Ecto neural progenitor cell (in vitro differentiated cells): ENCODE data around the gene ICE1.
"Not testable (repeated sequence)": the region's sequence is repeated elsewhere in the genome, so short reads cannot be mapped to it uniquely, and the experiment has no call there.

Experiments used
- DNase-seq: peaks from one replicate; pipeline ENCODE4 v3.0.0-alpha.2; 2018; ENCODE audit warnings: low spot score

The ICE1 gene

DNA sequence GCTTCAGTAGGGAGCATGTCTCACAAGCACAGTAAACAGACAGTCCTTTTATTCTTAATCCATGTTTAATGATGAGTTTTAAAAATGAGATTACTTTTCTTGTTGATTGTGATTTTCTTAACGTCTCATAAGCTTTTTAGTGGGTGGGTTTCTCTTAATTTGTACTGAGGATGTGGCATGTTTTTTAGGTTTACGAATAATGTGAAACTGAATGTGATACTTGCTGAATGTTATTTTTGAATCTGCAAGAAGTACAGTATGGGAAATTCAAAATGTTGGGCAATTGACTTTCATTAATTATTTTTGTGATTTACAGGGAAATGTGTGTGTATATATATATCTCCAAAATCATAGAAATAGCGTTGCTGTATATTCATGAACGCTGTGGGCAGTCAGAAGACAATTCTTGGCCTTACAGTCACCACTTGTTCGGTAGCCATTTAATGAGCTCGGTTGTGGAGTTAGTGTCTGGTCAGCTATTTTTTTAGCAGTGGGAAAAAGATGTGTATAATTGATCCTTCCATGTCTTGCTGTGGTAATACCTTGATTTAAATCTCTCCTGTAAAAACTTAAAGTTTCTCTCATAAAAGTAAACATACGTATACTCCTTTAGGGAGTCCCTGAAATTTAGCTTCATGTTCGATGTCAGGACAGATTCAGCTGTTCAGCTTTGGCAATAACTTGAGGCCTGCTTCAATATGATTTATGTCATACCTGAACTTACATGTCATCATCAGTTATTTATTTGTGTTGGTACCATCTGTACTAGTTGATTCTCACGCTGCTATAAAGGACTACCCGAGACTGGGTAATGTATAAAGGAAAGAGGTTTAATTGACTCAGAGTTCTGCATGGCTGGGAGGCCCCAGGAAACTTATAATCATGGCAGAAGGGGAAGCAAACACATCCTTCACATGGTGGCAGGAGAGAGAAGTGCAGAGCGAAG lies 15.0 kb downstream of the ICE1 start:
- no peak for DNase-seq

DNA sequence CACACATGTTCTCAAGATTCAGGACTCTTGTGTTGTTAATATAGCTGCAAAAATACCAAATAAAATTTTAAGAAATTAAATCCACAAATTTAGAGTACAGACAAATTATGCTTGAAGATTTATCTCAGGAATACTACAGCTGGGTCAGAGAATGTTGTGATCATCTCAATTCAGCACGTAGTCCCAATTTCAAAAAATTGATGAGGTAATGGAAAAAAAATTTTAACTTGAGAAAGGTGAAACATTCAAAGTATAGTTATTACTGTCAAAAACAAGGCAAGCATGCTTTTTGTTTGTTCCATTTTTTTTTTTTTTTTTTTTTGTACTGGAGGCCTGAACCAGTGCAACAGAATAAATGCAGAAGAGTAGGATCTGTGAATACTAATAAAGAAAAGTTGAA lies 29.4 kb downstream of the ICE1 start:
- no peak for DNase-seq

GRCh38 chr5:5453131-5453530 lies 30.7 kb downstream of the ICE1 start:
- no peak for DNase-seq

DNA sequence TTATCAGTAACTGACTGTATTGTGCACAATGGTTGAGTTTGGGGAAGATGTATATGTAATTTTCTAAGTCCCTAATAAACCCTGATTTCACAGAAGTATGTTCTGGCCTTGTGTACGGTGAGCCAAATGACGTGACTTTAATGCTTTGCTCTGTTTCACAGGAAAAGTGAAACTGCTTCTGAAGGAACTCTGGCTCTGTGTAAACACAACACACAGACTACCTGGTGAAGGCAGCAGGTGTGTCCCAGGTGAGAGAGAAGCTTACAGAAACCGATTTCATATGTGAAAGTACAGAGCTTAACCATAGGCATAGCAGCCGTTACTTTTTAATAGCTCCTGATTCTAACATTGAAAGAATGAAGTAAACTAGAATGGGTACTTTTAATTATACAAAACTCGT lies 31.9 kb downstream of the ICE1 start:
- no peak for DNase-seq

DNA sequence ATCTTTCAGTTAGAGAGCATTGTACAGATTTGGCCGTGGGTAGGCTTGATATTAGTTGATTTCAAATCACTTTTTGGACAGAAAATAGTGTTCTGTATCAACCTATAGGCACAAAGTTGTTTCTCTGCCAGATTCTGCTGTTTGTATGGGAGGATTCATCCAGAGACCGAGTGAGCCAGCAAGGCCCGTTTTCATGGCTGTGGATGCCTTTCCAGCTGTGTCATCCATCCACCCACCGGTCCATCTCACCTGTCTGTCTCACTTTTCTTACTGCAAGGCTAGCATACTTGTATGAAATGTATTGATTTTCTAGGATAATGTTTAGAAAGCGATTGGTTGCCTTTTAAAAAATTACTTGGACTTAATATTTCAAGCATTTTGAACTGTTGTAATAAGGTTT lies 34.4 kb downstream of the ICE1 start:
- no peak for DNase-seq

GRCh38 chr5:5460311-5460710 lies 37.8 kb downstream of the ICE1 start:
- no peak for DNase-seq

DNA sequence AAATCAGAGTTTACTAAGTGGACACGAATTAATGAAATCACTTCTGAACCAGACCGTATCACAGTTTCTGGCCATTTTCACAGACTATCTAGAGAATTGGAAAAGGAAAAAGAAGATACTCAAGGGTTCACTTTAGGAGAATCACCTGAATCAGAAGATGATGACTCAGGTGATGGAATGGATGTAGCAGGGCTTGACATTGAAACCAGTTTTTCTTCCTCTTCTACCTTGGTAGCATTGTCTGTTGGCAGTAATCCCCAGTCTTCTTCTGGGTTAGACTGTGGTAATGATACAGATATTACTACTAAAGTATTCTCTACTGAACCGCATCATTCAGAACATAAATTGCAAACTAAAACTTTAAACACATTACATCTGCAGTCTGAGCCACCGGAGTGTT lies 38.5 kb downstream of the ICE1 start:
- DNase-seq: no peak

GRCh38 chr5:5464036-5464715 lies 41.7 kb downstream of the ICE1 start:
- no peak for DNase-seq

DNA sequence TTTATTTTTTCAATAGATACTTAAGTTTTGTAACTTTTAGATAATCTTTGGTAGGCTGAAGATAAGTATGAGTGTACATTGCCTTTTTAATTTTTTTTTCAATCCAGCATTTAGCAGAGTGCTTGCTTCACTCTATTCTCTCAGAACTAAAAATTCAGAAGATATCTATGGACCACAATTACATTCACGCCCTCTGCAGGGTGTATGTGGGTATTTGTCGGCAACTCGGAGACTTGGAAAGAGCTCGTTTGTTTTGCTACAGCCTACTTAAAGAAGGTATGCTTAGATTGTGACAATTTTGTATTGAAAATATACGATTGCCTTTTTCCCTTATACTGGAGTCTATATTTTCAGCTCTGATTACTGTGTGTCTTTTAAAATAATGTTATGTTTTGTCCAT lies 43.8 kb downstream of the ICE1 start:
- no peak for DNase-seq

DNA sequence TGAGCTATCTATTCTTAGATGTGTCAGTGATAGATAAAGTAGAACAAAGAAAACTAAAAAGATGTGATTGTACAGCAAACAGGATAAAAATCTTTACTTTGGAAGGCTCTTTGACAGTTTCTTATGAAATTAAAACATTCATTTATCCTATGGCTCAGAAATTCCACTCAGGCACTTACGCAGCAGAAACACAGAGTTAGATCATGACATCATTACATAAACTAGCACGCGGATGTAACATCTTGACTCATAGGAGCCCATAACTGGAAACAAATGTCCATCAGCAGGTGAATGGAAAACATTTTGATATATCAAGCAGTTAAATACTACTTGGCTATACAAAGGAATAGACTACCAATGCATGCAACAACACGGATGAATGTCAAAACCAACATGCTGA lies 45.3 kb downstream of the ICE1 start:
- no peak for DNase-seq

DNA sequence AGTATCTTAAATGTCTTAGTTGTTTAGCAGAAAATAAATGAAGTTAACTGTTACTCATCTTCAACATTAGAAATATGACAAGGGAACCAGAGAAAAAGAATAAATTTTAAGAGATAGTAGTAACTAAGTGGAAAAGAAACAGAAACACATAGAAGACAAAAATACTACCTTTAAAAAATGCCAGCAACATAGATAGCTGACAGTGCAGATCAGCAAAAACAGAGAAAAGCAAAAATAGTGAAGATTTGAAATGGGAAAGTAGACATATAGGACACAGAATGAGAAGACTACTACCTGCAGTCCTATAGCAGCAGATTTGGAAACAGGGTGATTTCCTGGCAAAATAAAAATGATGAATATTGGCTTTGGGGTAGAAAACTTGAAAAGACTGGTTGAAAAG lies 48.5 kb downstream of the ICE1 start:
- no peak for DNase-seq

DNA sequence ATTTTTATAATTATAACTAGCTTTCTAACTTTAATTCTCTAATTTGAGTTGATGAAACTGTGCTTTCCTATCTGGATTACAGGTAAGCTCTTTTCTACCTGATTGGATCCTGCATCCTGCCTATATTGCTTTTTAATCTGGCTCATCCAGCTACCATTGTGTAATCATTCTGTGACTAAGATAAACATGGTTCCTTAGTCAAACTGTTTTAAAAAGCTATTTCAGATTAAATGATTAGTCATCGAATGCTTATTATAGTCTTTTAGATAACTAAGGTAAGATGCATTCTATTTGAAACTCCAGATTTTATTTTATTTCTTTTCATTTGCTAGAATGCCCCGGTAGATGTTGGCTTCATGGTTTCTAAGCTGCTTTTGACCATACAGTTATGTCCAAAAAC lies 50.7 kb downstream of the ICE1 start:
- no peak for DNase-seq

GRCh38 chr5:5474961-5475360 lies 52.5 kb downstream of the ICE1 start:
- DNase-seq: no peak

GRCh38 chr5:5475975-5476374 lies 53.5 kb downstream of the ICE1 start:
- no peak for DNase-seq

GRCh38 chr5:5479578-5479977 lies 57.1 kb downstream of the ICE1 start:
- not testable (repeated sequence) for DNase-seq

- no peak for DNase-seq
Measured at GRCh38 chr5:5480481-5481111, 58.1 kb downstream of the ICE1 start.

DNA sequence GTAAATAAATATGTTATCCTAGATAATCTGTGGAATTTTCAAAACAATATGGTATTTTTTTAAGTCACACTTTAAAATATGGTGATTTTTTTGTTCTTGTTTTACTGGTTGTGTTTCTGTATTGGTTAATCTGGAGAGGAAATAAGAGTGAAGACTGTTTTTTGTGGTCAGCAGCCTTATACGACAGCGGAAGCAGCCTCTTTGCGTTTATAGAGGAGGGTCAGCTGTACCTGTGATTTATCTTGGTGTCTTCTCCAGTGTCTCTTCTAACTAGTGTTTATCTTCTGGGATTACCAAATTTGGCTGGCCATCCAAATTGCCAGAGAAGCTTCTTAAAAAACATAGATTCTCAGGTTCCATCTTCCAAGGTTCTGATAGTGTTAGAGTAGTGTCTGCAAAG lies 58.7 kb downstream of the ICE1 start:
- DNase-seq: no peak

DNA sequence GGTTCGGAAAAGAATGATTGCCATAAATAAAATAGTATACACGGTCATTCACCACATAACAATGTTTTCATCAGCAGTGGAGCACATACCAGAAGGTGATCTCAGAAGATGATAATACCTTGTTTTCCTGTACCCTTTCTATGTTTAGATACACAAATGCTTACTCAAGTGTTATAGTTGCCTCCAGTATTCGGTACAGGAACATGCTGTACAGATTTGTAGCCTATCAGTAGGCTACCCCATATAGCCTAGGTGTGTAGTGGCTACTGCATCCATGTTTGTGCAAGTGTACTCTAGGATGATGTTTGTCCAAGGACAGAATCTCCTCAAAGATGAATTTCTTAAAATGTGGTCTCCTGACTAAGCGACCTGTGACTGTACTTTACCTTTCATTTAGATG lies 59.2 kb downstream of the ICE1 start:
- no peak for DNase-seq

DNA sequence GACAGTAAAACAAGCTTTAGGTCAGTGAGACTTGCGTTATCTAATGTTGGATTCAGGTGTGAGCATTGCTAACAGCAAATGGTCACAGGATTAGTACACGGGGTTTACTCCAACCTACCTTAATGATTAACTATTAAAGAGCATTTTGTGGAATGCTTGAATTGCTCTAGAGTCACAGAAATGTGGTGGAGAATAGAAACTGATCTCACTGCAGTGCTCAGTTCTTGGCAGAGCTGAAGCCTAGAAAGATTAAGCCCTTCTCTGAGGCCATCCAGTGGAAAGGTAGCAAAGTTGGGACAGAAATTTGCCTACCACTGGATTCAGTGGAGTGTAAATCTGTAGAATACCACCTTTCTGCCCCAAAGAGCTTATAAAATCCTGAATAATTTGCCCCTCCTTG lies 60.9 kb downstream of the ICE1 start:
- no peak for DNase-seq

GRCh38 chr5:5483880-5484598 lies 61.6 kb downstream of the ICE1 start:
- DNase-seq: no peak

DNA sequence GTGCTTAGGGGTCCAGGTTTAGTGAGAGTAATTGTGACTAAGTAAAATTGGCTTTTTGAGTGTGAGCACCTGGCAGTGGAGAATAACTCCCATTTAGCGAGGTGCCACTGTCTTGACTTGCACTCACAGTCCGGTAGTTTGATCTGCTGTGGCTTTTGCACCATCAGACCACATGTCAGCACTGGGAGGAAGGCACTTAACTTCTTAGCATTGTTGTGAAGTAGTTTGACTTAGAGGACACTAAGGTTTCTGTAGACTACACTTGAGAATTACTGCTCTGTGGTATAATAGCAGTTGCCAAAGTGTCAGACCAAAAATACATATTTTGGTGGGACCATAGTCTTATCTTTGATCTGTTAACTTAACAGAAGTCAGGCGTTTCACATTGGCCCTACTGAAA lies 63.6 kb downstream of the ICE1 start:
- DNase-seq: no peak

GRCh38 chr5:5487585-5488360 lies 65.3 kb downstream of the ICE1 start:
- DNase-seq: no peak
